Activated naive CD4-positive, alpha-beta T cell treated with anti-CD3 and anti-CD28 coated beads, Interleukin-2, amount 10 ng/mL, durations not matched to agents 7 days and 5 days (primary cell): ENCODE measurements around the gene STRADB.

Experiments
- CTCF ChIA-PET: fragments of 350-600 bp; sonication (Branson Sonifier 250); formaldehyde crosslinking; loops from one replicate; lab custom pipeline; 2021; ENCODE audit warnings: antibody characterized with exemption; lab: Charles Lee
- DNase-seq: peaks from one replicate; pipeline ENCODE4 v3.0.0-alpha.2; 2020
- H3K27ac Mint-ChIP-seq: one replicate; pipeline ENCODE4 v1.8.0; 2021; ENCODE audit warnings: mild to moderate bottlenecking, moderate library complexity, mixed read lengths
- H3K27me3 Mint-ChIP-seq: one replicate; pipeline ENCODE4 v1.8.0; 2021; ENCODE audit warnings: mild to moderate bottlenecking, mixed read lengths
- H3K36me3 Mint-ChIP-seq: one replicate; pipeline ENCODE4 v1.8.0; 2021; ENCODE audit warnings: mixed read lengths
- H3K4me1 Mint-ChIP-seq: one replicate; pipeline ENCODE4 v1.8.0; 2021; ENCODE audit warnings: mixed read lengths
- H3K4me3 Mint-ChIP-seq: one replicate; pipeline ENCODE4 v1.8.0; 2021; ENCODE audit warnings: mild to moderate bottlenecking, moderate library complexity, mixed read lengths
- H3K9me3 Mint-ChIP-seq: one replicate; pipeline ENCODE4 v1.8.0; 2021; ENCODE audit warnings: mixed read lengths

The STRADB gene

DNA sequence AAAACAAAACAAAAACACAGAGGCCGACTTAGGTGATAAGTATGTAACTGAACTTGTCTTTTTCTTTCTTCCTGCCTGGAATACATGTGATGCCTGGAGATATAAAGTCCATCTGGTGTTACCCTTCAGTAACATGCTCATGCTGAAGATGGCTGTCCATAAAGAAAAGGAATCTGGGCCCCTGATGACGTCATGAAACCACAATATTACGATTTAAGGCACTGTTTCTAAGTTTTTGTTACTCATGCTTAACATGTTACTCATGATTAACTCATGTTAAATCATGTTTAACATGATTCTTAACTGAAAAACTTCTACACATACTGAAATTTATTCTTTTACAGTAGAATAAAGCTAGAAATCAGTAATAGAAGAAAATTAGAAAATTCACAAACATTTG lies 49.0 kb downstream of the STRADB start:
- H3K27me3 Mint-ChIP-seq = peaks cover 4% of the 10 kb centered on the region
- H3K9me3 Mint-ChIP-seq = peaks cover 26% of the 10 kb centered on the region
- H3K4me3 Mint-ChIP-seq = no peak overlapping the region
- CTCF ChIA-PET = no interaction called here
- DNase-seq = no peak
- no peak overlapping the region for H3K27ac Mint-ChIP-seq
- H3K4me1 Mint-ChIP-seq = no peaks in the 10 kb centered on the region
- H3K36me3 Mint-ChIP-seq = peaks cover 7% of the 10 kb centered on the region

DNA sequence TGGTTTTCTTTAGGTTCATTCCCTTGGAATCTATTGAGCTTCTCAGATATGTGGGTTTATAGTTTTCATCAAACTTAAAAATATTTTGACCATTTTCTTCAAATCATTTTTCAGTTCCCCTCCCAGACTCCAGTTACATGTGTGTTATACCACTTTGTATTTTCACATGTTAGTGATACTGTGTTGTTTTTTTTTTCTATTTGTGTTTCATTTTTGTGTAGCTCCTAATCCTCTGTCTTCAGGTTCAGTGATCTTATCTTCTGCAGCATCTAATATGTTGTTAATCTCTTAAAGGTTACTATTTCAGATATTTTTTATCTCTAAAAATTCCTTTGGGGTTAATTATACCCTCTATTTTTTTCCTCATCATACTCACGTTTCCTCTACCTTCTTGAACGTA lies 51.2 kb downstream of the STRADB start:
- Mint-ChIP-seq H3K27ac (no peak overlapping the region), H3K36me3 (peaks cover 7% of the 10 kb centered on the region), H3K4me3 (no peak overlapping the region), H3K4me1 (no peaks in the 10 kb centered on the region), H3K27me3 (peaks cover 4% of the 10 kb centered on the region), H3K9me3 (peaks cover 30% of the 10 kb centered on the region)
- CTCF ChIA-PET = no interaction called here
- DNase-seq = no peak

DNA sequence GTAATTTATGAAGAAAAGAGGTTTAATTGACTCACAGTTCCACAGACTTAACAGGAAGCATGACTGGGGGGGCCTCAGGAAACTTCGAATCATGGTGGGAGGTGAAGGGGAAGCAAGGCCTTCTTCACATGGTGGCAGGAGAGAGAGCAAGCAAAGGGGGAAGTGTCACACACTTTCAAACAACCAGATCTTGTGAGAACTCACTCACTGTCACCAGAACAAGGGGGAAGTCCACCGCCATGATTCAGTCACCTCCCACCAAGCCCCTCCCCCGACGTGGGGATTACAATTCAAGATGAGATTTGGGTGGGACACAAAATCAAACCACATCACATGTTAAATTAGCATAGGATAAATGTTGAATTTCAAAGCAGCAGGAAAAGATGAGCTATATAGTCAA lies 56.2 kb downstream of the STRADB start:
- CTCF ChIA-PET = no interaction called here
- DNase-seq = no peak
- Mint-ChIP-seq H3K36me3 (peaks cover under 1% of the 10 kb centered on the region), H3K27ac (no peak overlapping the region), H3K27me3 (no peaks in the 10 kb centered on the region), H3K4me1 (no peaks in the 10 kb centered on the region), H3K9me3 (peaks cover 18% of the 10 kb centered on the region), H3K4me3 (no peak overlapping the region)

DNA sequence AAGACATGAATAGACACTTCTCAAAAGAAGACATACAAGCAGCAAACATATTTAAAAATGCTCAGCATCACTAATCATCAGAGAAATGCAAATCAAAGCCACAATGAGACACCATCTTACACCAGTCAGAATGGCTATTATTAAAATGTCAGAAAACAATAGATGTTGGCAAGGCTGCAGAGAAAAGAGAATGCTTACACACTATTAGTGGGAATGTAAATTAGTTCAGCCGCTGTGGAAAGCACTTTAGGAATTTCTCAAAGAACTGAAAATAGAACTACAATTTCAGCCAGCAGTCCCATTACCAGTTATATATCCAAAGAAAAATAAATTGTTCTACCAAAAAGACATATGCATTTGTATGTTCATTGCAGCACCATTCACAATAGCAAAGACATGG lies 61.7 kb downstream of the STRADB start:
- DNase-seq = no peak

DNA sequence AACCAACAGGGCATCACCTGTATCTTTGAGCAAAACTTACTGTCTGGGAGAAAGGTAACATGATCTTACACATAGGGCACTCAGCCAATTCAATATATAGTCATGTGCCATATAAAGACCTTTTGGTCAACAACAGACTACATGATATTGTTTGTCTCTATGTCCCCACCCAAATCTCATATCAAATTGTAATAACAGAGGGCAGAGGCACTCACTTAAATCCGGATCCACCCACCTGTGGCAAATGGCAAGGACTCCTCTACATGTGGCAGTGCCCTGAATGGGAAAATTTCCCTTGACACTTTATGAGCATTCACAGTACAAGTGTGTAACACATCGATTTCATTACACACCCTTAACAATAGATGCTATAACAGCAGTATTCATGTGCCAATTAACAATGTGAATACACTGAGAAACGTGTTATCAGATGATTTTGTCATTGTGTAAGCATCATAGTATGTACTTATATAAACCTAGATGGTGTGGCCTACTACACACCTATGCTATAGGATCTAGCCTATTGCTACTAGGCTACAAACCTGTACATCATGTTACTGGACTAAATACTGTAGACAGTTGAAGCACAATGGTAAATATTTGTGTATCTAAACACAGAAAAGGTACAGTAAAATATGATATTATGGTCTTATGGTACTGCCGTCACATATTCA lies 64.2 kb downstream of the STRADB start:
- Mint-ChIP-seq H3K27me3 (no peaks in the 10 kb centered on the region), H3K27ac (no peak overlapping the region), H3K4me1 (no peaks in the 10 kb centered on the region), H3K36me3 (no peaks in the 10 kb centered on the region), H3K9me3 (peaks cover 12% of the 10 kb centered on the region), H3K4me3 (no peak overlapping the region)
- CTCF ChIA-PET = no interaction called here
- no peak for DNase-seq

More for the DNA sequence above, 61.7 kb downstream of the STRADB start:
- Mint-ChIP-seq H3K27ac (no peak overlapping the region), H3K4me3 (no peak overlapping the region), H3K4me1 (no peaks in the 10 kb centered on the region), H3K9me3 (no peaks in the 10 kb centered on the region), H3K36me3 (no peaks in the 10 kb centered on the region), H3K27me3 (no peaks in the 10 kb centered on the region)
- CTCF ChIA-PET = no interaction called here

DNA sequence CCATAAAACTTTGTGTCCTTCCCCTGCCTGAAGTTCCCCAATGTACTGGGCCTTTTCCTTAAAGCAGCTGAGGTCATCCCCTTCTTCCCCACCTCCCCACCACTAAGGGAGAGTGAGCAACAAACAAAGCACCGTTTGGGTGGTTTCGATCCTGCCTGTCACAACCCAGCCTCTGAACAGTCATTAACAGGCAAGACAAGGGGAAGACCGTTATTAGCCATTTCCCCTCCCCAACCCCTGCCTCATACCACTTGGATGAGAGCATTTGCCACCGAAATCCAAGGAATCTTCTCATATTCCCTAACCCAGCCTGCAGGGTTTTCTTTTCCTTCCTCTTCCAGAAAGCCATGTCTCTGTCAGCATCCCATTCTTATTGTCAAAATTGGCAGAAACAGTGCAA lies 65.6 kb downstream of the STRADB start:
- CTCF ChIA-PET = no interaction called here
- no peaks in the 10 kb centered on the region for H3K27me3 Mint-ChIP-seq
- H3K4me3 Mint-ChIP-seq = no peak overlapping the region
- DNase-seq = no peak
- H3K9me3 Mint-ChIP-seq = peaks cover 17% of the 10 kb centered on the region
- no peaks in the 10 kb centered on the region for H3K4me1 Mint-ChIP-seq
- peaks cover 3% of the 10 kb centered on the region for H3K36me3 Mint-ChIP-seq
- H3K27ac Mint-ChIP-seq = no peak overlapping the region

- Mint-ChIP-seq H3K27ac (no peak overlapping the region), H3K36me3 (peaks cover 12% of the 10 kb centered on the region), H3K27me3 (no peaks in the 10 kb centered on the region), H3K9me3 (peaks cover 31% of the 10 kb centered on the region), H3K4me3 (no peak overlapping the region), H3K4me1 (peaks cover 10% of the 10 kb centered on the region)
- CTCF ChIA-PET = interaction anchor here (0.7 kb wide), 1 partner anchor 1458 kb away, joined by 3 read pairs; no protein-coding TSS in a partner anchor
- no peak for DNase-seq
Measured at GRCh38 chr2:201520201-201520600, 68.7 kb downstream of the STRADB start.

DNA sequence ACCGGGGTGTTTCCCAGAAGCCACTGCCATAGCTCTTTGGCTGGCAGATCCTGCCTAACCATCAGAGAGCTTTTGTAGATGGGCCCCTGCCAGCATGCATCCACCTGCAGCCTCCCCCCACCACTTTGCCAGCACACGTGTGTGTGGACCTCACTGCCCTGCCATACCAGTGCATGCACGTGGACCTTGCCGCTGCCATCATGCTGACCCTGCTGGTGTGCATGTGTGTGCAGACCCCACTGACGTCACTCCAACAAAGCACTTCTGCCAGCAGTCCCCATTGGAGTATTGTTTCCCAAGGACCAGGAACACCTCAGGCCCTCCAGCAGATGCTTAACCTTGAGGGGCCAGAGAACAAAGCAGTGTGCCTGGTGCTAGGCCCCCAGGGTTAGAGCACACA lies 71.4 kb downstream of the STRADB start:
- peaks cover 24% of the 10 kb centered on the region for H3K36me3 Mint-ChIP-seq
- CTCF ChIA-PET = interaction anchor here (0.6 kb wide), 1 partner anchor 1010 kb away, joined by 3 read pairs; no protein-coding TSS in a partner anchor
- H3K9me3 Mint-ChIP-seq = peaks cover 49% of the 10 kb centered on the region

GRCh38 chr2:201523506-201523905 lies 72.0 kb downstream of the STRADB start:
- DNase-seq = no peak
- peaks cover 18% of the 10 kb centered on the region for H3K4me1 Mint-ChIP-seq
- H3K27ac Mint-ChIP-seq = no peak overlapping the region
- peaks cover 24% of the 10 kb centered on the region for H3K36me3 Mint-ChIP-seq
- CTCF ChIA-PET = interaction anchor here (0.6 kb wide), 1 partner anchor 1009 kb away, joined by 3 read pairs; no protein-coding TSS in a partner anchor
- peaks cover 52% of the 10 kb centered on the region for H3K9me3 Mint-ChIP-seq
- H3K4me3 Mint-ChIP-seq = no peak overlapping the region
- H3K27me3 Mint-ChIP-seq = no peaks in the 10 kb centered on the region

More for the DNA sequence above, 71.4 kb downstream of the STRADB start:
- Mint-ChIP-seq H3K27ac (no peak overlapping the region), H3K4me3 (no peak overlapping the region), H3K4me1 (peaks cover 18% of the 10 kb centered on the region), H3K27me3 (no peaks in the 10 kb centered on the region)
- no peak for DNase-seq
